Activated CD4-positive, alpha-beta memory T cell treated with anti-CD3 and anti-CD28 coated beads for 36 hours (primary cell): ENCODE results near the gene SRPK2. TPM values are rescaled to one million over a fixed set of nuclear protein-coding genes. Genes with fewer than 3 reads are reported as not detected.

Experiments used
- total RNA-seq, 2 experiments: library from RNA; stranded (reverse); gene quantifications; one replicate each; pipeline ENCODE4 v1.2.3, GENCODE V29; 2021

Gene SRPK2
- total RNA-seq, 2 experiments from 2014 or later: 39.1 to 40.6 TPM

Other genes starting within 250 kb of the SRPK2 start
- gene PUS7, start 133.3 kb upstream of the SRPK2 start, total RNA-seq: 10 to 100 TPM; 16.9 to 20.3 TPM
- 10 to 100 TPM; 23.3 to 26.7 TPM for gene RINT1, start 143.3 kb upstream of the SRPK2 start, total RNA-seq
- not detected for gene EFCAB10, start 192.6 kb upstream of the SRPK2 start, total RNA-seq